ENCODE data around the gene EFNB2. TPM values are rescaled to one million over a fixed set of nuclear protein-coding genes. Genes with fewer than 3 reads are reported as not detected.

EFNB2 gene
- total RNA-seq, 1 experiment from 2014 or later: 12.3 TPM

DNA sequence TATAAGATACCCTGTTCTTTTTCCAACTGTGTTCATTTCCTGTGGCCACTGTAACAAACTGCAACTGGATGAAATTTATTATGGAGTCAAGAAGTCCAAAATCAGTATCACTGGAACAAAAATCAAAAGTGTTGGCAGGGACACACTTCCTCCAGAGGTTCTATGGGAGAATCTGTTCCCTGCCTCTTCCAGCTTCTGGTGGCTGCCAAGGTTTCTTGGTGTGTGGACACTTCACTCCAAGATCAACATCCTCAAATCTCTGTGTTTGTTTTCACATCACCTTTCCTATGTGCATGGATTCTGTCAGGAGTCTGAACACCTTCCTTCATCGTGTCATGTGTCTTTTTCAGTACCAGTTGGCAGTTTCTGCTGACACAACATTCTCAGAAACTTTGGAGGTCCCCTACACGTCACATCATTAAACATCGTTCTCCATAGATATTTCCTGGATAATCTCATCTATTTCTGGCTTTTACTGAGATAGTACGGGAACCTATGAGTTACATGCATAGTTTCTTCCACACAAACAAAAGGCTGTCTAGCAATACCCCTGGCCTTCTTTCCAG is 15.2 kb upstream of the EFNB2 start:
- DNase-seq (ENCODE audit: low read depth): no peak

DNA sequence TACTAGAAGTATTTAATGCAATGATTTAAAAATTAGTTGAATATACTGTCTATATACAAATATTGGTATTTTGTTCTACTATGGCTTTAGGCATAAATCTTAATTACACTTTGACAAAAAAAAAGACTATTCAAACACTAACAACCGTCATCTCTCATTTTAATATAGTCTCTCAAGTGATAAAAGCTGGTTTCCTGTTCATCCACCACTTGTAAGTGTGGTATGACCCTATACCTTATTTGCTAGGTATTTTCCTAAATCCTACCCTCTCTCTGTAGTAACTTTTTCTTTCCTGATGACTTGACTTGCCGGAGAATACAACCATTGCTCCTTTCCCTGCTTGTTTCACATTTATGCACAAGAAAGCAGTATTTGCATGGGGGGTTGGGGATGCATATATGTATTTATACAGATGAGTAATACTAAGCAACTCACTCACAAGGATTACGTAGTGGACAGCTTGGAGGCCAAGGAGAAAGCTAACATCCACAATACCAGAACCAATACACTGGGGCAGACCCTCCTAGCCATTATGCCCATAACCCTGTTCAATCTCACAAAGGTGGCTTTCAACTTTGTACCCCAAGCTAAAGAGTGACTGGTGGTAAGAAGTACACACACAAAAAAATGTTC is 12.7 kb upstream of the EFNB2 start:
- no peak for DNase-seq (ENCODE audit: low read depth)

DNA sequence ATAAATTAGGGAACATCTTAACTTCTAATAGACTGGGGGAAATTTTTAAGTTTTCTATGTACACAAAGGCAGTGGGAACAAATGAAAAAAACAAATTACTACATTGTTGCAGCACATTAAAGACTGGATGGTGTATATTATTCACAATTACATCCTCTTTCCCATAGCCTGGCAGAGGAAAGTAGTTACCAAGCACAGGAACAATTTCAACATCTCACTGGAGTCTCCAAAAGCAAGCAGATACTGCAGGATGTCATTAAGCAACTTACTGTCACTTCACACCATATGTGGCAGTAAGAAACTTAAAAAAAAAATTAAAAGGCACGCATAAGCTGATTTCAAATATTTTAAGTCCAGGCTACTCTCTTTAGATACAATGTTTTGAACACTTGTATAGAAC is 6.4 kb upstream of the EFNB2 start:
- DNase-seq (ENCODE audit: low read depth): no peak

DNA sequence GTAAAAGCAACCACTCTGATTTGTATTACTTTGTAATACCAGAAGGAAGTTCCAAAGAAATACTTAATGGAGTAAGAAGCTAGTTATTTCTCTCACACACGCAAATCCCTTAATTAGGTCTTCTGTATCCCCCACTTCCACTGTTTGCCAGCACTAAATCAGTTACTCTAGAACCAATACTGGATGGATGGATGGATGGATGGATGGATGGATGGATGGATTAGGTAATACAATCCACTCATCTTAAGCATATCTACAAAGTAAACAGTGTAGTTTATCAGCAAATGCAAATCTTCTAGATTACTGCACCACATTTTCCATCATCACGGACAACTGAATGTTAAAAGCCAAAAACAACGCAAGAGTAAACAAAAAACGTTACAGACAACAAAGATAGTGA is 5.2 kb upstream of the EFNB2 start:
- no peak for DNase-seq (ENCODE audit: low read depth)

DNA sequence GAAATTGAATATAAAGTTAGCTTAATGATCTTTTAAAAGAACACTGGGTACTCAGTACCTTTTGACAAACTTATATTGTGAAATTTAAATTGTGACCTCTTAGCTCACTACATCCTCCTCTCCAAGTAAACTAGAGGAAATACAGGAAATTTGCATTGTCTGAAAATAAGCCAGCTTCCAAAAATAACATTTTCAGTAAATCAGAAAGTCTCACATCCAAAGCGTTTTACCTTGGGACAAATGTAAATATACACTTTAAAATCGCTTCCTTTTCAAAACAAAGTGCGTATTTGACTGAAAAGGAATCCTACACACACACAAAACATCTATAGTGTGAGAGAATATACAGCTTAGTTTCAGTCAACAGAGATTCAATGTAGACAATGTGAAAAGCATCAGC is 2.1 kb upstream of the EFNB2 start:
- no peak for DNase-seq (ENCODE audit: low read depth)

DNA sequence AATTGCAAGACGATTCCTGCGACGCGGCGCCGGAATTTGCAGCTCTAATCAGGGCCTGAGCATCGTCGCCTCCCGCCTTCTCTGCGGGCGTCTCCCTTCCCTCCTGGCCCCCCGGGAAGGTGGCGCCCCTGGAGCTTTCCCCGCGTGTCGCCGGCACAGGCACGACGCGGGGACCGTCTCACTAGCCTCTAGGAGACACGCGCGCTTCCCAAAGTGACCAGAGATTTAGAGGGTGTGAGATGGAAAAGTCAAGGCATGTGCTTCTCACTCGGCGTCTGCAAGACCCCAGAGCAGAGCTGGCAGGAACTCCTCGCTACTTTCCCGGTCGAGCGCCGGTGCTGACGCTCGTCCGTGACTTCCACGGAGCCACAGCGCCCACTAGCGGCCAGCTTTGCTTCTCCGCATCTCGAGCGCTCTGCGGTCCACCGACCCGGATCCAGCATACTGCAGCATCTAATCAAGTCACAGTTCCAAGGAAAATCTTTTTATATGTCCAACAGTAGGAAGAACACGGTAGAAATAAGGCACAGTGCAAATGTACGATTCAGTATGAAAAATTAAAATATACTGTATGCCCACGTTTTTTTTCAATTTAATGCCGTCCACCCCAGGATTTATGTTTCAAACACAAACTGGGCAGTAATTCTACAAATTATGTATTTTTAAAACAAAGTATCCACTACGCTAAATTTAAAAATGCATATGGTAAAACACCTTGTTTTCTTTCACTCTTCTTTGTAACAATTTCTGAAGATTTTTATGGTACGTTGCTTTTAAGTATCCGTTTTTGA is 977 bp upstream of the EFNB2 start:
- DNase-seq (ENCODE audit: low read depth): peak; percentile 89

DNA sequence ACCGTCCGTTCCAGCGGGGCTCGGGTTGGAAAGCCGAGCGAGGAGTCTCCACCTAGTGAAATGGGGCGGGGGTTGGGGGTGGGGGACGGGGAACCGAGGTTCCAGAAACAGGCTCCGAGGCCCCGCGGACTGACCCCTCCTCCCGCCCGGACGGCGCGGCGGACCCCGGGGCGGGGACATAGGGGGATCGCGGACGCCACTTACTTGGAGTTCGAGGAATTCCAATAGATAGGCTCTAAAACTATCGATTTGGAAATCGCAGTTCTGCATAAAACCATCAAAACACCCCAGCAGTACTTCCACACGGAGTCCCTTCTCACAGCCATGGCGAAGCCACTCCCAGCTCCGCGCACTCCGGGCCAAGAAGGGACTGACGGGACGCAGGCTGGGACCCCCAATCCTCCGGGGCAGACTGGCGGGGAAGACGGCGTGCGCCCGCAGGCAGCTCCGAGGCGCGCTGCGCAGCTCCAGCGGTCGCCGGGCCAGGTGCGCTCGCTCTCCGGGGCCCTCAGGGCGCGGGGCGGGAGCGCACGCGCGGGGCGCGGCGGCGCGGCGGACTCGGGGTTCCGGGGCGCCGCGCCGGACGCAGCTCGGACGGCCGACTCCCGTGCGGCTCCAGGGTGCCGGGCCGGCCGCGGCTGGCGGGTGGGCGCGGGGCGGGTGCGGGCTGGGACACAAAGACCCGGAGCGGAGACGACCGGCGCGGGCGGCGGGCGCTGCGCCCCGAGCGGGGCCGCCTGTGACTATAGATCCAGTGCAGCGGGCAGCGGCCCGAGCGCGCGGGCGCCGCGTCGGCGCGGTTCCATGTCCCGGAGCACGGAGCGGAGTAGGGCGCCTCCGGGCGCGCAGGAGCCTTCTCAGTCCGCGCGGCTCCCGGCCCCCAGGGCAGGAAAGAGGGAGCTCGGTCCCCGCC is 567 bp downstream of the EFNB2 start:
- peak; percentile 27 for DNase-seq (ENCODE audit: low read depth)

DNA sequence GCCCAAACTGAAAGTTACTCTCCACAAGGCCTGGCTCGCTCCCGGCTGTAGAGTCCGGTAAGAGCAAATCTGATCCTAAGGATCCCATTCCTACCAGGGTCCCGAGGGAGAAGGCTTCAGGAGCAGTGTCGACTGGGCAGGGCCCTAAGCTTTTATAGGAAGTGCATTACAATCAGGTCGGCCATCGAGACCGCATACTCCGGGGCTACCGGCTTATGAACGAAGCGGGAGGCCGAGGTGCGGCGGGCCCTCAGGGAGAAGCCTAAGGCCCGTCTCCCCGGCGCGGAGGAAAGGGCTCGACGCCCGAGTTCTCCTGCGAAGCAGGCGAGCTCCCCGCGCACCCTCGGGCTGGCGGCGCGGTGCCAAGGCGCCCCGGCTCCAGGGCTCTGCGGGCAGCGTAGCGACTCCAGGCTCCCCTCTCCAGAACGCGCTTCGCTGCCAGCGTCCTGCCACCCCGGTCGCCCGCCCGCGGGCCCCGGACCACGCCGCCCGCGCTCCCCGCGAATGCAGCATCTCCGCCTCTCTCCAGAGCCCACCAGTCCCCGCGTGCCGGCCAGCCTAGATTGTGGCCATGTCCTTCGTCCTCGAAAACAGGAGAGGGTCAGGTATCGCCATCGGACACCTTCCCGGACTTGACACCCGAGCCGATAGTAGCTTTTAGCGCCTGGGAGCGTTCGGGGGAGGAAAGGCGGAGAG is 1.4 kb downstream of the EFNB2 start:
- DNase-seq (ENCODE audit: low read depth): peak; percentile 61

DNA sequence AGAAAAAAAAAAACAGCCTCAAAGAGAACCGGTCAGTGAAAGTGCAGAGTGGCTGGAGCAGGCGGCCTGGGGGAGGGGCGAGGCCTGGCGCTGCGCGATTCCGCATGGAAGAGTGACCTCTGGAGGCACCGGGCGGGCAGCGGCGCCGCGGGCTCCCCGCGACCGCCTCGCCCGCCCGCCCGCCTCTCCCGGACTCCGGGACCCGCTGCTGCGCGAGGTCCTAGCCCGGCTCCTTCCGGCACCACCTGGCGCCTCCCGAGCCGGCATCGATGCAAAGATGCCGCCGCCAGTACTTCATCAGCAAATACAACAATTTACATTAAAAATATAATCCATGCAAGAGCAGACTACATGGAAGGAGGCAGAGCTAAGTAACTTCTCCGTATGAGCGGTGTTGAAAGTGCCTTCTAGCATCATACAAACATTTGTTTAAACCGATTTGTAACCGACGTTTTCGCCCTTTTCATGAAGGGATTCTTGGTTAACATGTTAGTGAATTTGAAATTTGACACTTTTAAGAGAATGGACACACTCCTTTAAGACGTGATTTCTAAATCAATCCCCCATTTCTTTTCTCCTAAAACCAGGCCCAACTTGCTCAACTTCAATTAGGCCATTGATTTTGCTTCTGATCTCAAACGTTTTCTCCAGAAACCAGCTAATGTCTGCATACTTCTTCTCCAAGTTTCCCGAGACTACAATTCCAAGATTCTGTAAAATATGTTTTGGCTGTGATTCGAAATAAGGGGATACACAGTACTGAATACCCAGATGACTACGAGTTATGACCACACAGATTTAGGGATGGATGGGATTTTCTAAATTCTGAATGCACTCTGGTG is 2.1 kb downstream of the EFNB2 start:
- peak; percentile 83 for DNase-seq (ENCODE audit: low read depth)

DNA sequence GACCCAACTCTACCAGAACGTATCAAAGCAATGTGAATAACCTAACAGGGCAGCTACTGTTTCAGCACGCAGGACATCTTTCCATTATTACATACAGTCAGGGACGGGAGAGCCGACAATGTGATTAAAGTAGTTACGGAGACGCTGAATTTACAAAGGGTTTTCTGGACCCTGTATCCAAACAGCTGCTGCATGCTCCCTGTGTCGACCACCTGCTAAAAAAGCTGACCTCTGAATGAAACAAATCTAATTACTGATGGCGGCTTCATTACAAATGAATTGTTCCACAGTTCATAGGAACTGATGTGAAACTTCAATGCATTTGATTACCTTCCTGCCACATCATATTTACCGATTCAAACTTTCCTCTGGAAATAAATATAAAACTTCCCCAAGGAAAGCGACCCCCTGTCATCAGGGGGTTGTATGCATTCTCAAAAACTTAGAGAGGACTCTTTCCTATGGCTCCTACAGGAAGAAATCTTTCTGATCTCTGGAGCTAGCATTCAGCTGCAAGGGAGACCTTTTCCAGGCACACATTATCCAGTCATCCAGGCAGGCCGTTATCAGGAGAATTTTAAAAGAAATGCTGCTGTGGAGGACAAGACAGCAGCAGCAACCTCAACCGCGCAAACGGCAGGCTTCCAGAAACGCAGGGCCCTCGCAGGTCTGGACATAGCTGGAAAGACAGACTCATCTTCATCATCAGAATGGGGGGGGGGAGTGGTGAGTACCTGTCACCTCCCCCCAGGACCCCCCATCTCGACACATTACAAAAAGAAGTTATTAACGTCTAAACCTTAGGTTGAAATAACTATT is 3.1 kb downstream of the EFNB2 start:
- DNase-seq (ENCODE audit: low read depth): no peak

DNA sequence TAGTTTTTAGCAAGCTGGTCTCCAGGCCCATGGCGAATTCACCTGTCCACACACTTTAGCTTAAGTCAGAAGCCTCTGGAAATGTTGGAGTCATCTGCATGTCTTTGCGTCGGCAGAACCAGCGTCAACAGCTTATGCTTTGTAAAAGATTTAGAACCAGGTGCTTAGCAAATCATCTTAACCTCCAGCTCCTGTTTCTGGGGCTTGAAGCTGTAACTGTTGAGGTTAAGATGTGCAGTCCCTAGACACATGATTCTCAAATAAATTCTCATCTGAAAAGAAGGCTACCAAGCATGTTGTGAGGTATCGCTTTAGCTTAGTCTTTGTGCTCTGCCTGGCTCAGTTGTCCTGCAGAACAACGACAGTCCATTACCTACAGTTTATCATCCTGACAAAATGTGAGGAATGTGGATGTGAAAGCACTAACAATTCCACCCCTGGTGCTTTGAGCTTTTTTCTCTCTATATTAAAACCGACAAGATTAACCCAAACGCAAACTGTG is 4.4 kb downstream of the EFNB2 start:
- no peak for DNase-seq (ENCODE audit: low read depth)

DNA sequence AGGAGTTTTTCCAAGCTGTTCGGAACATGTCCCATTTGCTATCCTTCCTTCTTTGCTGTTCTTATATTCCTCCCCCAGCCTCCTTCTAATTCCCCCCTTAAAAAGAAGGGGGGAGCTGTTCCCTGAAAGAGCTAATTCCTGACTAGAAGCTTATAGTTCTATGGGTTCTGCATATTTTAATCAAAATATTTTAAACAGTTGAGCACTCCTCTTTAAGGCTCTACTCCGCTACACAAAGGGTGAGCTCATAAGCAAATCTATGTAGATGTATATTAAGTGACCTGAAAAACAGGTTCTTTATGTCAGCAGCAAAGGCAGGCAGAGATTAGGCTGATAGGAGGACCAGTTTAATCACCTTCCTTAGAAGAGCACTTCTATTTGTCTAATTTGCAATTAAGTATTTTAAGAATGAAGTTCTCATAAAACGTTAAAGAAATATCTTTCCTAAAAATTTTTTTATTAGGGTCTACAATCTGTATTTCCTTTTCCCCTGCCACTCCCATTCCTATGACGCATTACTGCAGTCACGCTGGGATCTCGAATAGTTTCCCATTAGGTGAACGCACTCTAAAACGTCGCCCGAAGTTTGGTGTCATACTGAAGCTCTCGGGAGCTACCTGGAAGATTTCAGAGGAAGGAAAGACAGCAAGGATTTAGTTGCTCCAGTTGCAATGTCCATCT is 5.2 kb downstream of the EFNB2 start:
- DNase-seq (ENCODE audit: low read depth): no peak

DNA sequence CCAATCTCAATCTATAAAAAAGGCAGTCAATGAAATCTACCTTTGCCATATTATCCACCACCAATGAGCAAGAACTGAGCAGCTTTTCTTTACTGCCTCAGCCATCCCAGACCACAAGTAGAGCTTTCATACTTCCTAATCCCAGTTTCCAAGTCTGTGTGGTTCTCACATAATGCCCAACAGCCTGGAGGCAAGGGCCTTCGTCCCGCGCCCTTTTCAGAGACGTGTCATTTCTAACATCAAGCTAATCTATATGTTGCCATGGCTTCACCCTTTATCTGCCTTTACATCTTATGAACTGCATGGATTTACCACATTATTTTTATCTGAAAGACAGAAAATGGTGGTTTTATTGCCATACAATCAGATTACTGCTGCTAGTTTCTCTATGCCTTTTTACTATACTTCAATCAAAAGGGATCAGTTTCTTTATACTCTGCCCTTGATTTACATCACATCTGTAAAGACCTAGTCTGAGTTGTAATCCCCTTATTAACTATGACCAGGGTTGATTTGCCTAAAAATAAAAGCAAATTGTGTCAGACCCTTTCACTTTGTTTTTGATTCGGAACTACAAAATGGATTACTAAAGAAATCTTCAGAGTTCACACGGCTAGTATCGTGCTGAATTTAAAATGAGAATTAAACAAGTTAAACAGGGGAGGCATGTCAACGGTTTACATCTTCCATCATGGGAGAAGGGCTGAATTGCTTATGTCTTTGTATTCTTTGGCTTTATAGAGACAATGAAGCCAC is 5.9 kb downstream of the EFNB2 start:
- DNase-seq (ENCODE audit: low read depth): no peak

DNA sequence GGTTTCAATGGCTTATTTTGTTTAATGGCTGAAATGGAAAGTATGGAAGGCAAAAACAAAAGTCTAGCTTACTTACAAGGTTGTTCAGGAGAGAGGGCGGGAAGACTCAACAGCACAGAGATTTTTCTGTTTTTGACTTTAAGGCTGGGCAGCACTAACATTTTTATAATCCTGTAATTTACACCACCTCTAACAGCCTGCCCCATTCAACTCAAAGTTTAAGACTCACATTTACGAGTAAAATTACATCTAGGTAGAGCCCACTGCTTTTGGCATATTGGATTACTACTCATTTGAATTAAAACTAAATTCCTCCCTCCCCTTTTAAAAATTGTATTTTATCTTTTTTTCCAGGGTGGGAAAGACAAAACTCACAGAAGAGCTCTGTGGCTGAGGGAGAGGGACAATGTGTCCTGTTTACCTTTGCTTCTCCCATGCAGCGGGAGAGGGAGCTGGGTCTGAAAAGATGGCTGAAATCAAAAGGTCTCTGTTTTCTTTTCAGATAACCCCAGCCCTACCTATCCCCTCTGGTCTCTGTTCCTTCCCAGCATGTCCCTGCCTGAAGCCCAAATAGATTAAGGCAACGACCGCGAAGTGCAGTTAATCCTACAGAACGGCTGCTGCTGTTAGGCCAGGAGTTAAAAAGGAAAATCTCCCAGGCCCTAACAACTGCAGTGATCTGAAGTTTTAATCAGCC is 6.6 kb downstream of the EFNB2 start:
- DNase-seq (ENCODE audit: low read depth): no peak

DNA sequence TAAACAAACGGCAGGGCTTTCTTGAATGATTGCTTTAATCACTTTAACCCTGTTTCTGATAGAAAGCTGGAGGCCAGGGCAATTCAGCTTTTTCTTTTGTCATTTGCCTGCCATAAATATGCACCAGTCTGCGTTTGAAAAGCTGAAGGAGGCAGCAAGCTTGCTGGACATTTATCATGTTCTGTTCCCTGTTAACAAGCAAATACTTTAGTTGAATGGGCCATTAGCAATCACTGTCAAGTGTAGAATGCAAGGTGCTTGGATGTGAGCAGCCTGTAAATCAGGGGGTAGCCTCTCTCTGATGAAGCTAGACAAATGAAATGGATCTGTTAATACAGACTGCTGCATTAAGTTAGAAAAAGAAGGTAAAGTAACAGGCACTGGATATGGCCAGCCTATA is 7.6 kb downstream of the EFNB2 start:
- no peak for DNase-seq (ENCODE audit: low read depth)

DNA sequence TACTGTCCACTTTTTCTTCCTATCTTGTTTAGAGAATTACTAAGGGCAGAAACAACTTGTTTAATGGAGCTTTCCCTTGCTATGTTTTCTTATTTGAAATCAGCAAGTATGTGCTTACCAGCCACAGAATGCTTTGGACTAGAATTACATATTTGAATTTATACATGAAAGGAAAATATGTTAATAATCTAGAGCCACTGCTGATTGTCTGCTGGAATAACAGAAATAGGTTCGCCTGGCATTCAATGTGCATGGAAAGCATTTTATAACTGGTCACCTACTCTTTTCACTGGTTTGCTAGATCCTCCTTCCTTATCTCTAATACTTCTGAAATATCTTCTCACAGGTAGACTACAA is 8.0 kb downstream of the EFNB2 start:
- DNase-seq (ENCODE audit: low read depth): no peak

DNA sequence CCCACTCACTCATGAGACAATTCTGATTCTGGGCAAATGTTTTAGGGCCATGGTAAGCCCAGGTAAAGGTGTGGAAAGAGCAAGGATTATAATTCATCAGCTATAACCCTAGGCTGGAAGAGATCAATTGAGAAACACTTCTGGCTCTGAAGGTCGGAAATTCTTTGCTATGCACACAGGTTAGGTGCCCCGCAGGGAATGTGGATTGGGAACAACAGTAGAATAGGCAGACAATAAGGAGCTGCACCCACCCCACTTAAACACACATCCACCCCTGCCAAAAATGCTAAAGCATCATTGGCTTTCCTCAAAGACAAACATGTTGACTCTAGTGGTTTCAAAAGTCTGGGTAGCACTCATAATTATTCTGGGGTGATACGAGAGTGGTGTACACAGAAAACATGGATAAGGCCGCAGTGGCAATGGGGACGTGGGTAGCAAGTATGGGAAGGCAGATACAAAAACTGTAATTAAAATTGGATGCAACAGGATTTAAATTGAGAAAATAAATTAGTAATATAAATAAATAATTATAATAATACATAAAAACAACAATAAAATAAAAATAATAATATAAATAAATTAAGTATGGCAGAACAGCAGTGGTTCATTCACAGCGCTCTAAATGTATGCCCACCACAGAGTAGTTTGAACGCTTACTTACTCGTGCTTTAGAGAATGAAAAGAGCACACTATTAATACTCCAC is 8.6 kb downstream of the EFNB2 start:
- DNase-seq (ENCODE audit: low read depth): no peak

All from Daoy (cell line).